ENCODE measurements around the gene SERPINA10. TPM values are rescaled to one million over a fixed set of nuclear protein-coding genes. Genes with fewer than 3 reads are reported as not detected.

The SERPINA10 gene
- total RNA-seq, 4 donors from 2014 or later = not detected

DNA sequence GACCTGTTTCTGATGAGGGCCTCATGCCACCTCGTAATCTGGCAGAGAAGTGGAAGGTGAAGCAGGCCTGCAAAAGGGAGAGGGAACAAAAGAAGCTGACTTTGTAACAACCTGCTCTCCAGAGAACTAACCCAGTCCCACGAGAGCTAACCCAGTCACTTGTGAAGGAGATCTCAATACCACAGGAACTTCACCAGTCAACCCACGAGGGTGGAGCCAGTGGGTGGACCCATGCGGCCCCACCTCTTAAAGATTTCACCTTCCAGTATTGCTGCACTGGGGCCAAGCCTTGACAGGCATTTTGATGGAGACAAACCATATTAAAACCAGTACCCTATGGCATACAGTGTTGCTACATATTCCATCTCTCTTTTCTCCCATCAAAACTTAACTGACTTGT is 55.1 kb downstream of the SERPINA10 start:
- Histone ChIP-seq H3K27ac (no peak overlapping the region), H3K9me3 (no peaks in the 10 kb centered on the region), H3K4me3 (replicated peaks in 1 of 3) (no peak overlapping the region), H3K4me1 (no peaks in the 10 kb centered on the region), H3K36me3 (no peaks in the 10 kb centered on the region), H3K27me3 (no peaks in the 10 kb centered on the region)
- no peak for DNase-seq
- TF ChIP-seq CTCF (IDR thresholded peaks at IDR 0.05) (no peak), POLR2A (IDR thresholded peaks at IDR 0.05) (no peak)
- WGBS, 2 donors = 72 to 80% methylated on average over 4 of the region's 4 CpGs
- intact Hi-C loops (cut with DNase I) = no loop called here

DNA sequence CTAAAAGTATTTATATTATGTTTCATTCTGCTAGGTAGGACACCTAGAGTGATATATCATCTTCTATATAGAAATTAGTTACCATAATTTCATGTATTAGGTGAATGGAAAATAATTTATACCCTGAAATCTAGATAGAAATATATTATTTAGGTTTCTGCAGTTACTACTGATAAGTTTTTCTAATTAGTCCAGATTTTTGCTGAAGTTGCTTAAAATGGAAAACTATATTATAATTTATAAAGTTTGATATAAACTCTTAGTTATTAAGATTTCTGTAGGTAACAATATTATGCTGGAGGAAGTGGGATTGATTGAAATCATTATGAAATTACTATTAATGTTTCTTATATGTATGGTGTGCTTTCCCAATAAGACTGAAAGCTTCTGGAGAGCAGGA is 56.0 kb downstream of the SERPINA10 start:
- DNase-seq = no peak

More for the DNA sequence above, 56.0 kb downstream of the SERPINA10 start:
- intact Hi-C loops (cut with DNase I) = no loop called here
- H3K36me3 ChIP-seq = no peaks in the 10 kb centered on the region
- TF ChIP-seq CTCF (IDR thresholded peaks at IDR 0.05) (no peak), POLR2A (IDR thresholded peaks at IDR 0.05) (no peak)
- no peaks in the 10 kb centered on the region for H3K27me3 ChIP-seq
- no peaks in the 10 kb centered on the region for H3K9me3 ChIP-seq
- no peaks in the 10 kb centered on the region for H3K4me1 ChIP-seq
- no peak overlapping the region for H3K4me3 ChIP-seq (replicated peaks in 1 of 3)
- H3K27ac ChIP-seq = no peak overlapping the region

Other genes starting within 250 kb of the SERPINA10 start
- 100 to 1,000 TPM; 139 to 209 (median 193) TPM for gene DDX24, start 212.1 kb downstream of the SERPINA10 start, total RNA-seq
- gene IFI27L1, start 212.0 kb downstream of the SERPINA10 start, total RNA-seq = 10 to 100 TPM in 2 of 4 donors, 1 to 10 TPM in 2; 3.4 to 21.3 (median 10.2) TPM
- 100 to 1,000 TPM in 2 of 4 donors, 10 to 100 TPM in 2; 40.8 to 111 (median 81.3) TPM for gene IFI27, start 182.5 kb downstream of the SERPINA10 start, total RNA-seq
- 10 to 100 TPM in 2 of 4 donors, 1 to 10 TPM in 2; 7.8 to 97.8 (median 23.1) TPM for gene IFI27L2, start 163.7 kb downstream of the SERPINA10 start, total RNA-seq
- 10 to 100 TPM in 1 of 4 donors, 1 to 10 TPM in 1, under 1 TPM in 2; 0.45 to 16.2 (median 0.92) TPM for gene PPP4R4, start 118.9 kb downstream of the SERPINA10 start, total RNA-seq
- gene SERPINA6, start 30.1 kb upstream of the SERPINA10 start, total RNA-seq = not detected
- not detected for gene SERPINA2, start 73.4 kb upstream of the SERPINA10 start, total RNA-seq
- gene SERPINA1, start 95.3 kb upstream of the SERPINA10 start, total RNA-seq = 10 to 100 TPM; 10.5 to 25.4 (median 18.9) TPM
- not detected for gene SERPINA11, start 159.5 kb upstream of the SERPINA10 start, total RNA-seq
- not detected for gene SERPINA9, start 182.9 kb upstream of the SERPINA10 start, total RNA-seq
- not detected for gene SERPINA12, start 216.2 kb upstream of the SERPINA10 start, total RNA-seq

Data from thyroid gland (tissue), 4 donors.